Adrenal gland (tissue), 5 donors: Measurements from ENCODE around the gene GATA5.

ENCODE experiments used
- CTCF ChIP-seq, 6 experiments: fragments of 450-650 bp in 4 of 6; fragments of 200-600 bp in 2 of 6; sonication (generic) in 1 of 6; IDR thresholded peaks; 1 replicate in 5 of 6; 2 replicates in 1 of 6; pipeline versions ENCODE4 v1.5.1 to v1.8.0; 2016 to 2021; ENCODE audit warnings: antibody characterized with exemption in 6 of 6, mild to moderate bottlenecking in 2 of 6, moderate library complexity in 1 of 6
- POLR2A ChIP-seq, 2 donors: fragments of 450-650 bp; IDR thresholded peaks; one replicate each; pipeline ENCODE4 v1.6.1; 2017; ENCODE audit warnings: antibody characterized with exemption in 2 of 2, mild to moderate bottlenecking in 2 of 2, moderate library complexity in 1 of 2
- donor health status: DM: no; HTN: no; CAD: no.

DNA sequence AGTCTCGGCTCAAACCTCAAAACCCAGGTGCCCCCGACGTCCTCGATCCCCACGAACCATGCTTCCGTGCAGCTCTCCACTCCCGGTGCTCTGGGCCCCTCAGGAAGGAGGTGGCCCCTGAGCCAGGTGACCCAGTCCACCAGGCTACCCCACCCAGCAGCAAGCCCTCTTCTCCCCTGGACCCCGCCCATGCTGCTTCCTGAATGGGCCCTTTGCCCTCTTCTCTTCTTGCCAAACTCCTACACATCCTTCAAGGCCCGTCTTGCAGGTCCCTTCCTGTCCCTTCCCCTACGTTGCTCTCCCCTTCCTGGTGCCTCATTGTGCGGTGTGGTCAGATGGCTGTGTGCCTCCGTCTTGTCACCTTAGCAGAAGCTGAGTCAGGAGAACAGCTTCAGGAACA, 3.4 kb upstream of the GATA5 start:
- TF ChIP-seq CTCF (IDR thresholded peaks at IDR 0.05), result no peak
- TF ChIP-seq POLR2A (IDR thresholded peaks at IDR 0.05), result no peak
